NCI-H1105 (cell line): Measurements from ENCODE around the gene OTUB1.

ENCODE experiments used
- DNase-seq: peaks from one replicate; lab custom pipeline; 2025; lab: John Stamatoyannopoulos, UW

Gene OTUB1

GRCh38 chr11:64004590-64004984 lies 18.3 kb downstream of the OTUB1 start:
- DNase-seq = no peak

DNA sequence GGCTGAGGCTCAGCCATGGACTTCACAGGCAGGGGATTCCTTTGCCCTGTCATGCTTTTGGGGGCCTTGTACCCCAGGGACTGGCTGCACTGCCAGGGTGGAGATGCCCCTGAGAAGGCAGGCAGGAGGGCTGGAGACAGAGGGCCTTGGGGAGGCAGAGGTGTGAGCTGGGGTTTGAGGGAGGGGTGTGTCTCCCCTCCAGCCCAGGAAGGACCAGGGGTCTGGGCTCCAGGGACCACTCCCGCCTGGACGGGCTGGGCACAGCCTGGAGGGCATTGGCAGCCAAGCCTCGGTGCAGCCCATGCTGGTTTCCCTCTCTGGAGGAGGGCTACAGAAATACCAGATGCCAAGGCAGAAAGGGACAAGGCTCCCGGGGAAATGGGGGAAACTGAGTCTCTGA lies 19.5 kb downstream of the OTUB1 start:
- DNase-seq = no peak

DNA sequence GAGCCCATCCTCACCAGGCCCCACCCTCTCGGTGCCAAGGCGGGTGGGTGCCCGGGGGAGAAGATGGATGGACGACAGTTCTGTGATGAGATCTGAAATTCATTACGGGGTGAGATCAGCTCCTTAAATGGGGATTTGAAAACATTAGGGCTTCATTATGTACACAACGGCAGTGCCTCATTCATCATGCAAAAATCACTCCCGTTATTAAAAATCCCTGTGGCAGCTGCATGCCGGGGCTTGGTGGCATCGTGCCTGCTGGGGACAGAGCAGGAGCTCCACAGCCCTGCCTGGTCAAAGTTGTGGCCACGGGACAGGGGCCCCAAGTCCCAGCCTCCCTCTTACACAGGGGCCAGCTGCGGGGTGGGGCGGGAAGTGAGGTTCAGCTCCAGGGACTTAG lies 20.2 kb downstream of the OTUB1 start:
- no peak for DNase-seq

DNA sequence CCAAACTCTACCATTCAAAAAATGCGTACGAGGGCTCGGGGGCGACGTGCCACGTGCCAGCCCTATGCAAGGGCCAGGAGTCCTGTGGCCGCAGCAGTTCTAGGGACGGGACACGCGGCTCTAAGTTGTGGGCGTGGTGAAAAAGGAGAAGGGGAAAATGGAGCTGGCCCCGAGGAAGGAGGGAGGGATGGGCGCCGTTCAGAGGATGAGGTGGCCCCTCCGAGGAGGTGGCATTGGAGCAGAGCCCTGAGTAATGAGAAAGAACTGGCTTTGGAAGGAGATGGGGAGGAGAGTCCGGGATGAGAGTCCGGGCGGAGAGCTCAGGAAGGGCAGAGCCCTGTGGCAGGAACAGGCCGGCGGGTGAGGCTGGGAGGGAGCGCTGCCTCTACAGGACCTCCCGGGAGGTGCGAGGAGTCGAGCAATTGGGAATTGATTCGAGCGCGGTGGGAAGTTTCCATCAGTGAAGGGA lies 21.0 kb downstream of the OTUB1 start:
- no peak for DNase-seq

DNA sequence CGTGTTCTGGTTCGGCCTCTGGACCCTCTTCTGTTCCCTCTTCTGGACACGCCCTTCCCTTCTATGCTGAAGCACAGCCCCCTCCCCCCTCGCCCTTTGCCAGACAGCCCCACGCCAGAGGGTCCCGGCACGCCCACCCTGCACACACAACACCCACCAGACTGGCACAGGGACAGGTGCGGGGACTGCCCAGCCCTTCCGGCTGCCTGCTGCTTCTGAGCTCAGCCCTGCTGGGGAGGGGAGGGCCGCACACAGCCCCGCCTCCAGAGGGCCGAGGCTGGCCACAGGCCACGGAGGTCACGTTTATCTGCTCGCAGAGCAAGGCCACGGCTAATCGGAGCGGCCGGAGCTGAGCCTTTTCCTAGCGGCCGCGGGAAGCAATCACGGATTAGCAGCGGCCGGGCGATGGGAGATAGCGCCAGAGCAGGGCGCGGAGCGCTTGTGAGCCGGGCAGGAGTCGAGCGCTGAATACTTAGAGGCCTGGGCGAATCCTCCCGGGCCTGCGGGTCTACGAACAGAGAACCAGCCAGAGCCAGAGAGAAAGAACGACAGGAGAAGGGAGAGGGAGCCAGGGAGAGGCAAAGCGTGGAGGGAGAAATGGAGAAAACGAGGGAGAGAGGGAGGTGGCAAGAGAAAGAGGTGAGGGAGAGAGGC lies 21.5 kb downstream of the OTUB1 start:
- no peak for DNase-seq

GRCh38 chr11:64008283-64008913 lies 22.2 kb downstream of the OTUB1 start:
- DNase-seq = no peak

- DNase-seq = no peak
Observed at GRCh38 chr11:64008914-64009633, 22.8 kb downstream of the OTUB1 start.

DNA sequence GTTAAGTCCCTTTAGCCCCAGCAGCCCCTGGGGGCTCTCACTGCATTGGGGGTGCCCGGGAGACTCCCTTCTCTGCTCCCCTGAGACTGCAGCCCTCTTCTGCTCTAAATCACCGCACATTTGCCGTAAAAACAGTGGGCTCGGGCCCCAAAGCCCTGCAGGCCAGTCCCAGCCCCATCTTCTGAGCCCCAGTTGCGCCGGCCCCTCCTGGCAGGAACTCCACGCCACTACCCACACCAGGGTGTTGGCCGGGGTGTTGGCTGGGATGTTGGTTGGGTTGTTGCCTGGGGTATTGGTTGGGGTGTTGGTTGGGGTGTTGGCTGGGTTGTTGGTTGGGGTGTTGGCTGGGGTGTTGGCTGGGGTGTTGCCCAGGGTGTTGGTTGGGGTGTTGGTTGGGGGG lies 23.5 kb downstream of the OTUB1 start:
- DNase-seq = no peak

DNA sequence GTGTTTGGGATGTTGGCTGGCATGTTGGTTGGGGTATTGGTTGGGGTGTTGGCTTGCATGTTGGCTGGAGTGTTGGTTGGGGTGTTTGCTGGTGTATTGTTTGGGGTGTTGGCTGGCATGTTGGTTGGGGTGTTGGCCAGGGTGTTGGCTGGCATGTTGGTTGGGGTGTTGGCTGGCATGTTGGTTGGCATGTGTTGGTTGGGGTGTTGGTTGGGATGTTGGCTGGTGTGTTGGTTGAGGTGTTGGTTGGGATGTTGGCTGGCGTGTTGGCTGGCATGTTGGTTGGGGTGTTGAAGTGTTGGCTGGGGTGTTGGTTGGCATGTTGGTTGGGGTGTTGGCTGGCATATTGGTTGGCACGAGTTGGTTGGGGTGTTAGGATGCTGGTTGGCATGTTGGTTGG lies 24.5 kb downstream of the OTUB1 start:
- DNase-seq = no peak

GRCh38 chr11:64011371-64011770 lies 25.1 kb downstream of the OTUB1 start:
- no peak for DNase-seq

DNA sequence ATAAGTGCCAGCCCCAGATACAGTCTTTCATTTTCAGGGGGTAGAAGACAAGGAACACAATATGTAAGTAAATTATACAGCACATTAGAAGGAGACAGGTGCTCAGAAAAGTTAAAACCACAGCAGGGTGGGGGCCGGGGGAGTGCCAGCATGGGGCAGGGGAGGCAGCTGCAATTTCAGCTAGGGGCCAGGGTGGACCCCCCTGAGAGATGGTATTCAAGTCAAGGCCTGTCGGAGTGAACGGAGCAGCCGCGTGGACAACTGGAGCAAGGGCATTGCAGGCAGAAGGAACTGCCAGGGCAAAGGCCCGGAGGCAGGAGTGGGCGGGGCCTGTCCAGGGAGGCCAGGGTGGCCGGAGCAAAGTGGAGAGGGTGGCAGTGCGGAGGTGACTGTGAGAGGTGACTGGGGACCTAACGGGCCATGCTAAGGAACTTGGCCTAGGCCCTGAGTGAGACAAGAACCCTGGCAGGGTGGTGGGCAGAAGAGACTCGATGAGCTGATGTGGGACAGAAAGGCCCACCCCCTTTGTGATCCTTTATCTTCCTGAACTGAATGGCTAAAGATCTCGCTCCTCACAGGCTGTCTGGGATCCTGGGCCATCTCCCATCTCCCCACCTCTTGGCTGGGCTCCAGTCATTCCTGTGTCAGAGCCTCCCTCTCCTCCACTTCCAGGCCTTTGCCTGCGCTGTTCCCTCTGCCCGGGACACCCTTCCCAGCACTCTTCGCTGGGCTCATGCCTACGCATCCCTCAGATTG lies 27.1 kb downstream of the OTUB1 start:
- no peak for DNase-seq

DNA sequence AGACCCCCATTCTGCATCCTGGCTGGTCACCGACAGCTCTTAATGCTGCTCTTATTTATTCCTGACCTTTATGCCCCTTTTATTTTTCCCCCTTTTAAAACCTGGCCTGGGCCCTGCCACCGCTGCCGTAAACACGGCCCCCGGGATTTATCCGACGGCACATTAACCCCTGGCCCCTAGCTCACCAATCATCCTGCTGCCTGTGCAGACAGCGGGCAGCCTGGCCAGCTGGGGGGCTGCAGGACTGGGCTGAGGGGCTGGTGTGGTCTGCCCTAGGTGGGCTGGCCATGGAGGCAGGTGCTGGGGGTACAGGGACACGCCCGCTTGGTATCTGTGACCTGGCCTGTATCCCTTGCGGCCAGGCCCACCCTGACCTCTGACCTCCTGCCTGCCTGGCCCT lies 28.1 kb downstream of the OTUB1 start:
- DNase-seq = no peak

DNA sequence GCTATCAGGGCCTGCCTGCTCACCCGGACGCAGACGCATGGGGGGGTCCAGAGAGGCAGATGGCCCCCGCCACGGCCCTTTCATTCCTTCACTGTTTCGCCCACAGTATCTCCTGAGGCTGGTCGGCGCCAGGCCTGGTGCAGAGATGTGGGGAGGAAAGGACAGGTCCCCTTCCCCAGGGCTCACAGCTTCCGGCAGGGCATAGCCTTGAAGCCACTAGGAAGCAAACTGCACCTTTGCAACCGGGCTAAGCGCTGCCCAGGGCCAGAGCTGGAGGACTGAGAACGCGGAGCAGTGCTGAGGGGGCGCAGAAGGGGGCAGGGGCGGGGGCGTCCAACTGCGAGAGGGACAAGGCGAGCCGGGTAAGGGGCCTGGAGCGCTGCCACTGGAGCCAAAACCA lies 29.3 kb downstream of the OTUB1 start:
- no peak for DNase-seq

- DNase-seq = peak; percentile 45
Observed at GRCh38 chr11:64015935-64016845, 30.0 kb downstream of the OTUB1 start.

- no peak for DNase-seq
Observed at GRCh38 chr11:64017945-64018224, 31.6 kb downstream of the OTUB1 start.

DNA sequence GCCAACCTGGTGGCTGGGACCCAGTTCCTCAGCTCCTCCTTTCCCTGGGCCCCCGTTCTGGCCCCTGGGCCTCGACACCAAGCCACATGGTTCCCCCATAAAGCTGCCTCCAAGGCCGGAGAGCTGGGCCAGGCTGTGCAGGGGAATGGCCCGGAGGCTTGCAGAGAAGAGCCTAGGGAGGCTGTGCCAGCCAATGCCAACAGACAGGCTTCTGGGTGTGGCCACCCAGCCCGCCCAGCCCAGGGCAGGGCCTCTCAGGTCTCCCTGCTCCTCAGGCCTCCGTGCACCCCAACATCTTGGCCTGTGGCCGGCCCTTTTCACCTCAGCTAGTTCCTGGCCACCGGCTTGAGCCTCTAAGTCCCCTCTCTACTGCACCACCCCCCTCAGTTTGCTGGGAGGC lies 32.1 kb downstream of the OTUB1 start:
- DNase-seq = no peak

GRCh38 chr11:64019106-64020037 lies 33.1 kb downstream of the OTUB1 start:
- no peak for DNase-seq

DNA sequence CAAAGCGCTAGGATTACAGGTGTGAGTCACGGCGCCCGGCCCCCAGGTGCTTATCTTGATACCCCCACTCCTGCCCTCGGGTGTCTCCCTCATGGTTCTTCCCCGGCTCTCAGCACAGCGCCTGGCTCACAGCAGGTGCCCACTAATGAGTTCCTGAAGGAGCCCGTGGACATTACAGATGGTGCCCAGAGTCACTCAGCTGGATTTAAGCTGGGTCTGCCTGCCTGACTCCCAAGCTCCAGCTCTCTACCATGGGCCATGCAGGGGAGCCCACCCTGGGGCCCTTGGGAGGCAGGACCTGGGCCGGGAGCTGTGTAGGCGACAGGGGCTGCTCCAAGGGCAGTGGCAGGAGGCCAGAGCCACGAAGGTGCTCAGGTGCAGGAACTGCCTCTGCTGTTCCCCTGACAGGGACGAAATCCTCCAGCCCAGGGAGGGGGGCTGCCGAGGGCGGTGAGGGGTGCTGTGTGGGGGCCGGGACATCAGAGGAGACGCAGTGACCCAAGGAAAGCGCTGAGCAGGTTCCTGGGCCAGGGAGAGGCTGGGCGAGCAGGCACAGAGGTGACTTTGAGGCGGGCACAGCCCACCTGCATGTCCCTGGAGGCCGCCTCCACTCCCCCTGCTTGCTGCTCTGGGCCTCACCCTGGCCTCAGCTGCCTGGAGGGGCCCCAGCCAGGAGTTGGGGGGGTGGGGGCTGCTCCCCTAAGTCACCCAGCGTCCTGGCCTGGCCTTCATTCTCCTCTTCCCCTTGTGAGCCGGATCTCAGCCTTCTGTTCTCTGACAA lies 34.9 kb downstream of the OTUB1 start:
- no peak for DNase-seq

DNA sequence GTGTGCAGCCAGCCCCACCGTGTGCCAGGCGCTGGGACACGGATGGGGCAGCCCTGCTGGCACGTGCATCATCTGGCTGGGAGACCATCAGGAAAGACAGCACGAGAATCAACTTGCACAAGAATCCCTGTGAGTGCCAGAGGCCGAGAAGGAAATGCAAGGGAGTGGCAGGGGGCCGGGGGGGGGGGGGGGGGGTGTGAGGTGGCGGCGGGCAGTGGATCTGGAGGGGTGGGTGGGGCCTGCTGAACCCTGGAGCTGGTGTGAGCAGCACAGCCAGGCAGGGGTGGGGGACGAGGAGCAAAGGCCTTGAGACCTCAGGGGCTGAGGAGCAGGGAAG lies 35.5 kb downstream of the OTUB1 start:
- no peak for DNase-seq
